ENCODE results near the gene GRIA1.
"Not testable (repeated sequence)": the region's sequence is repeated elsewhere in the genome, so short reads cannot be mapped to it uniquely, and the experiment has no call there.

GRIA1 gene

DNA sequence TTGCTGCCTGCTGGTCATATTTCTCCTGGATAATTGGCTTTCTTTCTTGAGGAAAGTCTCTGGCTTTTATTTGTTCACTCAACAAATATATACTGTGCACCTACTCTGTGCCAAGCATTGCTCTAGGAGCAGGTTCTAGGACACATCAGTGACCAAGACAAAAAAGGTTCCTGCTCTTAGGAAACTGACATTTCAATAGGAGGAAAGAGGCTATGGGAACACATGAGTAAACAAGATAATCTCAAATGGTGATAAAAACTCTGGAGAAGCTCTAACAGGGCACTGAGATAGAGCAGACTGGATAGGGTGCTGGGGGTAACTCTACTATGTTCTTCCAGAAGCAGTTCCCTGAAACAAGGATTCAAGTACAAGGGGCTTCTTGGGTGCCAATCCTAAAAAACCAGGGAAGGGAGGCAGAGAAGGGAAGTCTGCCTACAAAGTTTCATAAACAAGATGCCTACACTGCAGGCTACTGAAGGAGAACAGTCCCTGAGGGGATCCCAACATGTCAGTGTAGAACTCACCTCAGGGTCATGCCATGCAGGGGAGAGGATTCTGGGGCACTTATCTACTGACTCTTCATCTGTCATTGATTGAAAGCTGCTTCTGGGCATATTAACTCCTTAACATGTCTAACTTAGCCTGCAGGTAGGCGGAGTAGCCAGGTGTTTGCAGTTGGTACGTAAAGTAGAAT, 181.3 kb downstream of the GRIA1 start:
- DNase-seq: no peak

DNA sequence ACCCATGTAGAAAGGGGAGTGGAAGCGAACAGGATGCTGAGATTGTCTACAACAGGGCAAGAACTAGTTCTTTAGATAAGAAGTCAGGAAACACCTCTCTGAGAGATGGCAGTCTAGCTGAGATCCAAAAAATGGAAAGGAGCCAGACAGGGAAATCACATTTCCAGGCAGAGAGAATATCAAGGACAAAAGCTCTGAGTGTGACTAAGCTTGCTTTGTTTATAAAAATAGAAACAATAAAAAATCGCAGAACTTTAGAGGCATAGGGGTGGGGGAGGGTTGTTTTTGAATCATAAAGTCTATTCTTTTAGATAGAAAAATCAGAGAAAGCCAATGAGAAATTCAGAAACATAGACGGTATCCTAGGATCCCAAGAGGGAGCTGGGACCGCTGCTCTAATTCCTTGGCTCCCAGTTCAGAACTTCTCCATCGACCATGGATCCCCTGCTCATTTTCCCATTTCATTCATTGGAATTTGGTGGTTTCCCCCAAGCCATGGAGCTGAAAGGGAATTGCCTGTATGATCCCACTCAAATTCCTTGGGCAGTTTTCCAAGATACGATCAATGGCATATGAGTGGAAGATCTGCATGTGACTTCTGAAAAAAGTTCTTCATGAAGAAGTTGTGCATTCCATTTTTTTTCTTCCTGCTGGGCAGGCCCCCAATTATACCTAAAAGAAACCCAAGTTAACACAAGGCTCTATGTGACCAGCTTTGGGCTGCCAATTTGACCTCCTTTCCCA, 182.0 kb downstream of the GRIA1 start:
- DNase-seq: no peak

DNA sequence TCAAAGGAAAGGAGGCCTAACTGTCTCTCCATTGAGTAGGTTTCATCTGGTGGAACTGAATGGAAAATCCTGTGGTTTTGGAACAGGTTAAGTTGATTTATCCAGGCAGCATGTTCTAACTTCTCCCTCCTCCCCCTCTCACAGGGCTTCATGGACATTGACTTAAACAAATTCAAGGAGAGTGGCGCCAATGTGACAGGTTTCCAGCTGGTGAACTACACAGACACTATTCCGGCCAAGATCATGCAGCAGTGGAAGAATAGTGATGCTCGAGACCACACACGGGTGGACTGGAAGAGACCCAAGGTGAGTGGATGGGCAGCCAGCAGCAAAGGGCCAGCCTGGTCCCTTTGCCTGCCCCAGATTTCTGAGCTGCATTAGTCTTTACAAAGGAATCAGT, 183.9 kb downstream of the GRIA1 start:
- no peak for DNase-seq

DNA sequence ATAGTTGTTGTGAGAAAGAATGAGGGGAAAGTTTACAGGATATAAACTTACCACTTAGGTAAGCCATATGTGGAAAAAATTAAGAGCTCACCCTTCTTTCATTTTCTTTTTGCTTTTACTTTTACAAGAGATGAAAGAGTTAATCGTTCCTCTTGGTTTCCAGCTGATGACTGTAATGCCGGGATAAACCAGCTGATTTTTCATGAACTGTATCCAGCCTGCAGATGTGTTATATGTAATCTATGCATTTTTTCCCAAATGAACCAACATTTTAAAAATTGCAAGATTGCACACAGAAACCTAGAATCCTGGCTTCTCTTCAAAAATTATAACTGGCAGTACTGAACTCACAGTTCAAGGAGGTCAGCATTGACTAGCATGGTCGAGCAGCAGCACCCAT, 185.9 kb downstream of the GRIA1 start:
- DNase-seq: no peak

DNA sequence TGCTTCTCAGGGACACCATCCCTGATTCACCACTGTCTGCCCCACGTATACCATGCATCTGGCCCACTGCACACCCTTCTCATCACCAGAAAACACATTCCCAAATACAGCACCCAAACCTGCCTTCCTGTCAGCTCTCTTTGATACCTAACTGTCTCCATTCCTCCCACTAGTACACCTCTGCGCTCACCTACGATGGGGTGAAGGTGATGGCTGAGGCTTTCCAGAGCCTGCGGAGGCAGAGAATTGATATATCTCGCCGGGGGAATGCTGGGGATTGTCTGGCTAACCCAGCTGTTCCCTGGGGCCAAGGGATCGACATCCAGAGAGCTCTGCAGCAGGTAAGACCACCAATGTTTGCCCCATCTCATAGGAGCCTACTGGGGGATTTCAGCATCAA, 186.4 kb downstream of the GRIA1 start:
- no peak for DNase-seq

DNA sequence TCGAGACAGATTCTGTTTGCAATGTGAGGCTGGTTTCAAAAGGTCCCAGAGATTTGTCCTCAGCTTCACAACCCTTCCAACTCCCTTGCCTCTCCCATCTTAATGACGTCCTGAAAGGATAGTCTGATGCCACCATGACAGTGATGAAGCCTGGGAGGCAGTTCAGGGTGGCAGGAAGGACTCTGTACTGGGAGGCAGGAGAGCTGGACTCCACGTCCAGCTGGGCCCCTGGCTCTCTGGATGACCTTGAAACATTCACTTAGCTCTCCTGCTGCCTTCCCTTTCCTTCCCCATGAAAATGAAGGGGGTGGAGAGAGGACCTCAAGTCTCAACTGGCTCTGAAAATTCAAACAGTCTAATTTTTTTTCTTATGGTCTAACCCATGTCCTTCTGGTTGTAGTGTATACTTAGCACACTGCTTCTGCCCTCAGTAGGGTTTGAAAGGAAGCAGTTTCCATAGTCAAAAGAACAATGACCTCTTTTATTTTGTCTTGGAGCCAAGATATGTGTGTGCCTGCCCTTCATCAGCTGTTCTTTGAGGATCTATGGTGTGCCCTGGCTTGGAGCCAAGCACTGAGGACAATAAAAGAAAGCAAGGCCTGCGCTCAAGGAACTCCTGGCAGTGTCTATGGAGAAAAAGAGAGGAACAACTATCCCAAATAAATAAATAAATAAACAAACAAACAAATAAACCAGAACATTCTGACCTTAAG, 188.3 kb downstream of the GRIA1 start:
- no peak for DNase-seq

DNA sequence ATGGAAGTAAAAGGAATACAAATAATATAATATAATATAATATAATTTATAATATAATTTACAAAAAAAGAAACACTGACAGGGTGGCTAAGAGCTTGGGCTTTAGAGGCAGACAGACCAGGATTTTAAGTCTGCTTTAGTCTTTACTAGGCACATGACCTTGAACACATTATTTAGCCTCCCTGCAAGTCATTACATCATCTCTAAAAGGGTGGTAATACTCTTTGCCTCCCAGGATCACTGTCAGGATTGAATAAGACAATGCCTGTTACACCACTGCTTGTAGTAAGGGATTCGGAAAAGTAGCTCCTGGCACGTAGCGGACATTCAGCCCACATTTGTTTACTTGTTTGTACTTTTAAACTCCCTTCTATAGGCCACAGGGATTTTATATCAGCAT, 199.8 kb downstream of the GRIA1 start:
- no peak for DNase-seq

DNA sequence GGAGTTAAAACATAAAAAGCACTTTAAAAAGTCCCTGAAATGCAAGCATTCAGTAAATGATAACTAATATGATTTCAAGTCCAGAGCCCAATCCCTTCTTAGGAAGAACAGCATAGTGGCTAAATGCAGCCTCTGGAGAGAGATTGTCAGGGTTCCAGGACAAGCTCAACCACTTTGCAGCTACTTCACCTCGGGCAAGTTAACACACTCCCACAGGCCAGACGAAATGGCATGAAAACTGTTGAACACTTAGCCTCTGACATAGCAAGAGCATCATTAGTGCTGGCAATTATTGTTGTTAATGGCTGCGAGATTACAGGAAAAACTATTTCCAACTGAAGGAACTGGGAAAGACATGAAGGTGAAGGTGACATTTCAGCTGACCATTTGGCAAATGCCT, 205.8 kb downstream of the GRIA1 start:
- no peak for DNase-seq

DNA sequence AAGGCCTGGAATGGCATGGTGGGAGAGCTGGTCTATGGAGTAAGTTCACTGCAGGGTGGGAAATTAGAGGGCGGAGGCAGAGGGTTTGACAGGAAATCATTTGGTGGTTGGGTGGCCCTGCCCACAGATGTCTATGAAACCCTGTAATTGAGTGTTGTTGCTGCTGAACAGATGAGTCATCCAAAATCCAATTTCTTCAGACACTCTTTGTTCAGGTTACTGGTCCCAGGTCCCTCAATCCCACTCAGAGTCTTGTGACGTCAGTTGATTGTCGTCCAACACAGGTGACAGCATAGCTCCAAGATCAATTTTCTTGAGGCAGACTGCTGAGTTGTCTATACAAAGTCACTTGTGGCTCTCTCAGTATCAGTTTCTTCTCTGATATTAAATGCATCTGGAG, 208.6 kb downstream of the GRIA1 start:
- DNase-seq: no peak

DNA sequence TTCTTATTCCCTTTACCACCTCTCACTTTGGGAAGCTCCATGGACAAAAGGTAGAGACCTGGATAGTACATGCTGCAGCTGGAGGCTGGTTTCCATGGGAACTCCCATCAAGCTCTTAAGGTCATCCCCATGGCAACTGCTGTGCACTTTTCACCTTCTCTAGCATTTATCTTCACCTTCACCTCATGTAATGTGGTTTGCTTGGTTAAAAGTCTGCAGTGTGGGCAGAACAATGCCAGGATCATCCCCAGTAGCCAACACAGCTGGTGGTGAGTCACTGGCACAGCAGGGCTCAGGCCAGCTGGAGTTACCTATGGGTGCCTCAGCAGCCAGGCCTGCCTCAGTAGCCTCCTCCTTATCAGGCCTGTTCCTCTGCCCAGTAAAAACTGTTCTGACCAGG, 210.5 kb downstream of the GRIA1 start:
- no peak for DNase-seq

DNA sequence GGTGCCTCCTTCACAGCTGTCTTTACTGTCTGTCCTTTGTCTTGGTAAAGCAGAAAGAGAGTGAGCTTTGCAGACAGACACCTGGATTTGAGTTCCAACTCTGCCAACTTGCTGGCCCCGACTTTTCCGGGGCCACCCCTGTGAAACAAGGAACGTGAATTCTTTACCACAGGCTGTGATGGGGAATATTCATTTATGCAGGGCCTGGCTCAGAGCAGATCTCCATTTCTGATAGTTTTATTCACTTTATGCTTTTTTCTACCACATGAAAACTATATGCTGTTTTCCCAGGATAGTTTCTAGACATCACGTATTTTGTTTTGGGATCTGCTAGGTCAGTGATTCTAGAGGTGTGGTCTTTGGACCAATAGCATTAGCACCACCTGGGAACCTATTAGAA, 211.8 kb downstream of the GRIA1 start:
- no peak for DNase-seq

DNA sequence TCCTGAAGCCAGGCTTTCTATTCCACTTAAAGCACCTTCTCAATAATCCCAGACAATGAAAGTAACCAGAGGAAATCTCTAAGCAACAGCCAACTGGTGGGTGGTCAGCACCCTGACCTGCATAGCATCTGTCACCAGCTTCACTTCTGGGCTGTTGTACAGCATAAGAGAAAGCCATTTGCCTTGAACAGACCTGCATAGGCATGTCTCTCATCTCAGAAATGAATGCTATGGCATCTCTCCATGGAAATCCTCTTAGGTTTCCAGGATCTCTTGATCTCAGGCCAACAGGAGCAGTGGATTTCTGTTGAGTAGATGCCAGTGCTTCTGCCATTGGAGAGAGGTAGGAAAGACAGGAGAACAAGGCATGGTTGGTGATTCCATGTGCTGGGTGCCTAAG, 213.6 kb downstream of the GRIA1 start:
- DNase-seq: no peak

DNA sequence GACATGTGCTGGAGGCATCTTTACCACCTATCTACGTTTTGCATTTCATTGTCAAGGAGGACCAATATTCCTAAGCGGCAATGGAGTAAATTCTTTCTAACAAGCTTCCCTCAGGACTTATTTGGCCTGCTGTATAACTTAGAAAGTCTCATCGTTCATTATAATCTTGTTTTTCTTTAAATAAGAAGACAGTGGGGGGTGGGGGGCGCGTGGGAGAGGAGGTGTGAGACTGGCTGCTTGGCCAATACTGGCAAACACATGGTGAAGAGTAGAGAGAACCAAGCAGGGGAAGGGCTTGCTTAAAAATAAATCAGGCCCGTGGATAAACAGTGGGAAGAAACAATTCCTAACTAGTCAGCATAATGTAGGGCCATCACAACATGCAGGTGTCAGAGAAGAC, 217.2 kb downstream of the GRIA1 start:
- no peak for DNase-seq

DNA sequence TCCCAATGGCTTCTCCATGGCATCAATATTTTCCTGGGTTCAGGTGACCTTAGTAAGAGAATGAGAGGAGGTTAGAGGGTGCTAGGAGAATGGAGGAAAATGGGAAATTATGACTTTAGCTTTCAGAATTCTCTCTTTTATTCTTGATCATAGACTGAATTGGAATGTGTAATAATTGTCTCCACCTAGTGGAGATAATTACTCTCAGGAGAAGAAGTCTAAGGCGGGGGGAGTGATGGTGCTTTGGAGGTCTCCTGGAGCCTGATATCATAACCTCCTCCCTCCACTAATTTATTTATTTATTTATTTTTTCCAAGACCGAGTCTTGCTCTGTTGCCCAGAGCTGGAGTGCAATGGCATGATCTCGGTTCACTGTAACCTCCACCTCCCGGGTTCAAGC, 221.3 kb downstream of the GRIA1 start:
- DNase-seq: no peak

DNA sequence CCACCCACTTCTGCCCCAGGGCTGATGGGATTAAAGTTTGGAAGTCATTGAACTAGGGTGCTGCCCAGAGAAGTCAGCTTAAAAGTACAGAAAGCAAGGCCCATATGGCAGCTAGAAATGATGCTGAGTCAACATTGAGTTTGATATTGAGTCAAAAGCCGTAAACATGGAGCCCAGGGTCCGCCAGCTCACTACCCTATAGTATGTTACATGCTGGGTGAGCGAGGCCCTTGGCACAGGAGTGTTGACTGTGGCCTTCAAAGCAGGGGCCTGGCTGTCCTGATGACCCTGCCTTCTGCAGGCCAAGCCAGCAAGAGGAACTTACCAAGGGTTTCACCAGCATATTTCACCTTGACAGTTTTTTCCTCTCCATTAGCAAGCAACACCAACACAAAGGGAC, 222.5 kb downstream of the GRIA1 start:
- DNase-seq: no peak

DNA sequence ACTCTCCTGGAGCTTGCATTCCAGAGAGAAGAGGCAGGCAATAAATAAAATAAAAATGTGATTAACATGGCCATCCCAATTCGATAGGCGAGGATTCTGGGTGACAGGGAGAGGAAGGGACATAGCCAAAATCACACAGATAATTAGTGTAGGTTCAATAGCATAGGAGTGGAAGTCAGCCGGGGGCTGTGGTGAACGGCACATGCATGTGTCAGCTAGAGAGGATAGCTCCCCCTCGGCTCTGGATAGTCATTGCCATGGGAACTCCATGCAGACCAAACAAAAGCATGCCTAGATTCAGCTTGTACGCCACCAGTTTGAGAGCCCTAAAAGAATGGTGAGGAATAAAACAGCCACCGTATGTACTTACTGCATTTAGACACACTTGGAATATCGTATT, 223.5 kb downstream of the GRIA1 start:
- DNase-seq: no peak

DNA sequence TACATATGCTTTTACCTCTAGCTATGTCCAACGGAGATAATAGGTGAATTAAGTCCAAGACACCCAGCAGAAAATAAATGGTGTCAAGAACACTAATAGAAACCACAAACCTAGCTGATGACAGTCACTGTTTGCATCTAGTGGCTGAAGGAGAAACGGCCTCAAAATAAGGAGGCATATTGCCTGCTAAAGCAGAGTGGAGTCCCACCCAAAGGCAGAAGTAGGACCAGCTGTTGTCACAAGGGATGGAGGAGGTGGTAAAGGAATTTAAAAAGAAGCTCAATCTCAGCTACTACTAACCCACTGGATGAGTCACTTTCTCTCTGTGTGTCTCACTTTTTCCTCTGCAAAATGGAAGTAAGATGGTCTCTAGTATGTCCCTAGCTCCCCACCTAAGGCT, 224.3 kb downstream of the GRIA1 start:
- no peak for DNase-seq

DNA sequence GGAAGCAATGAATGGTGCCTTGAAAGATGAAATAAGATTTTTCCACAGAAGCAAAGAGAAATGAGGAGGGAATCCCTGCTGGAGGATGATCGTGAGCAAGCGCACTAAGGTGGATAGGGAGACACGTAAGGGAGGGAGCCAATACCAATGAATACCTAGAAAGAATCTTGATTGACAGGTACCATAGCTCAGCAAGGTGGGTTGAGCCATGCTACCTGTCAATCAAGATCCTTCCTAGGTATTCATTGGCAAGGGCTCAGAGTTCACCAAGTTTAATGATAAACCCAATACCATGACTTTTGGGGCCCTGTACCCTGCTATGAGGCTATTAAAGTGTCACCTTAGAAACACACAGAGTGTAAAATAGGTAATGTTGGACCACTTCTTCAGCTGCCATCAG, 226.8 kb downstream of the GRIA1 start:
- no peak for DNase-seq

DNA sequence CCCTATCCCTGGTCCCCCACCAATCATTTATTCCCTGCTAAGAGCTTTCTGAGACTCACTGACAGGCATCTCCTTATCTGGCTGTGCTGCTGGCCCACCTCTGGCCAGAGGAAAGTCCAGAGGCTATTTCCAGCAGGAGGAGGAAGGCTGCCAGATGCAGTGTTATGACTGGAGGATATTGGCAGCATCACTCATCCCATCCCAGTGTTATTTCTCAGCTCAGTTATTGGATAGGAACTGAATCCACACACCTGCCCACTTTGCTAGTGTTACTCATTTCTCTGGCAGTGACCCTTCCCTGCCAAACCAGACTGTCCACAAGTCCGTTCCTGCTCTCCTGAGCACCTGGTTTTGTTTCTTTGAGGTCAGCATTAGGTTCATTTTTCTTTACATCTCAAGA, 228.2 kb downstream of the GRIA1 start:
- no peak for DNase-seq

DNA sequence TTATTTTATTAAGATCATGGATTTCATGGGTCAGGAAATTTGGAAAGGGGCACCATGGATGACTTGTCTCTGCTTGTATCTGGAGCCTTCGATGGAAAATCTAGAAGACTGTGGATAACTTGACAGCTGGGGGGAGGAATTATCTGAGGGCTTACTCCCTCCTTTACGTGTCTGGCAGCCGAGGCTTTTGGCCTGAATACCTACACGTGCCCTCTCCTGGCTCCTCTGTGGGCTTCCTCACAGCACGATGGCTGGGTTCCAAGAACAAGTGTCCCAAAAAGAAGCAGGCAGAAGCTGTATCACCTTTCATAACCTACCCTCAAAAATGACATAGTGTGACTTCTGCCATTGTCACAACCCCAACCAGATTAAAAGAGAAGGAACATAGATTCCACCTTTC, 228.9 kb downstream of the GRIA1 start:
- no peak for DNase-seq

DNA sequence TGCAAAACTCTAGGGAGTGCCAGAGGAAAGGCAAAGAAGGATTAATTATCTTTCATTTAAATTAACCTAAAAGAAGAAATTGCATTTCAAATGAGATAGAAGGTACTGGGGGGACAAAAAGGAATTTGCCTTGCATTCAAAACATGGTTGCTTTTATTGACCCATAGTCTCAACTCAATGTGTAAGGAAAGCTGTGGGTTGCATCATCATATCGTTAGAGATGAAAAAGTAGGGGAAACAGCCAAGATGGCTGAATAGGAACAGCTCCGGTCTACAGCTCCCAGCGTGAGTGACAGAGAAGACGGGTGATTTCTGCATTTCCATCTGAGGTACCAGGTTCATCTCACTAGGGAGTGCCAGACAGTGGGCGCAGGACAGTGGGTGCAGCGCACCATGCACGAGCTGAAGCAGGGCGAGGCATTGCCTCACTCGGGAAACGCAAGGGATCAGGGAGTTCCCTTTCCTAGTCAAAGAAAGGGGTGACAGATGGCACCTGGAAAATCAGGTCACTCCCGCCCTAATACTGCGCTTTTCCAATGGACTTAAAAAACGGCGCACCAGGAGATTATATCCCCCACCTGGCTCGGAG, 232.6 kb downstream of the GRIA1 start:
- DNase-seq: not testable (repeated sequence)

DNA sequence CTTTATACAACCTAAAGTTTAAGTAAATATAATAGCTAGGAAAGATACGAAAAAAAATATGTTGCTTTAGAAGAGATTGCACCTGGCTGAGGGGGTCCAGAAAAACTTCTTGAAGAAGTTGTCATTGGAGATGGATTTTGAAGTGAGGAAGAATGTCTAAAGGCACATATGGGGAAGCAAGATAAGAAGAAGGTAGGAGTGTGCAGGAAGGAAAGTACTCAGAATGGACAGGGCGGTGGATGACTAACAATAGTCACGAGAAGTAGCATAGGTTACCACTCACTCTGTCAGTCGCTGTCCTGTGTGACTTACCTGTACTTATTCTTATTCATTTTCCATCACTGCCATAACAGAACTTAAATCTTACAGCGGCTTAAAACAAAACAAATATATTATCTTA, 251.6 kb downstream of the GRIA1 start:
- no peak for DNase-seq

DNA sequence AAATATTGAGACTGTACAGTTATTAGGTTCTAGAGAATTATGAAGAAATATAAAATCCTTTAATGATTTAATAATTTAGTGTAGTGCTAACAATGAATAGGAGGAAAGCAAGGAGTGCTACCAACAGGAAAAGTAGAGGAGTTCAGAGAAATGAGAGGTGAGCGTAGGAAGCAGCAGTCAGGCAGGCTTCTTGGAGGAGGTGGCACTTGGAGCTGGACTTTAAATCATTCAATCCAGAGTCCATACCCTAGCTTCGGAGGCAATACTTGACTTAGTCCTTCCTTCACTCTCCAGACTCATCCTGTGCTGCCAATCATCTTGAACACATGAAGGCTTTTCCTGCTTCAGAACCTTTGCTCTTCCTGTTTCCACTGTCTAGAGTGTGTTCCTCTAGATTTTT, 254.3 kb downstream of the GRIA1 start:
- DNase-seq: no peak

Measured in activated CD8-positive, alpha-beta memory T cell treated with anti-CD3 and anti-CD28 coated beads, Interleukin-2, amount 50 U/mL, for 4 hours (primary cell).